BJ (cell line): ENCODE data around the gene WDTC1. TPM values are rescaled to one million over a fixed set of nuclear protein-coding genes. Genes with fewer than 3 reads are reported as not detected.

ENCODE experiments used
- CTCF ChIA-PET: fragments of 350-600 bp; formaldehyde crosslinking; extraction: SDS; loops from one replicate; lab custom pipeline; 2021; ENCODE audit warnings: antibody characterized with exemption, inconsistent platforms; lab: Yijun Ruan, JAX
- POLR2A ChIA-PET: fragments of 300-600 bp; sonication (Branson Sonifier 250); formaldehyde crosslinking; extraction: SDS; loops from one replicate; lab custom pipeline; 2021; ENCODE audit warnings: antibody characterized with exemption; lab: Charles Lee
- DNase-seq: peaks from one replicate; pipeline ENCODE4 v3.0.0-alpha.2; 2011; ENCODE audit warnings: low read depth
- H3K27me3 ChIP-seq: 2 replicates; pipeline ENCODE4 v1.6.0; 2011; ENCODE audit warnings: low read length; ENCODE audit not compliant: control insufficient read depth, insufficient read depth
- H3K36me3 ChIP-seq: 2 replicates; pipeline ENCODE4 v1.5.1; 2011; ENCODE audit warnings: low read length; ENCODE audit not compliant: control insufficient read depth, insufficient read depth
- H3K4me3 ChIP-seq: 2 replicates; pipeline ENCODE4 v1.5.1; 2011; ENCODE audit warnings: low read depth, mild to moderate bottlenecking, control low read depth, low read length
- CTCF ChIP-seq: IDR thresholded peaks from 2 replicates; pipeline ENCODE4 v1.5.1; 2011; ENCODE audit warnings: low read depth, mild to moderate bottlenecking, control low read depth, inconsistent platforms, low read length, moderate library complexity; ENCODE audit not compliant: insufficient read depth
- polyA plus RNA-seq: library from polyadenylated mRNA; depleted of rRNA; stranded (reverse); fragments of >200 nt; gene quantifications from 2 replicates; pipeline ENCODE4 v1.2.3, GENCODE V29; 2011

WDTC1 gene
- polyA plus RNA-seq, 1 experiment: 16.4 TPM

DNA sequence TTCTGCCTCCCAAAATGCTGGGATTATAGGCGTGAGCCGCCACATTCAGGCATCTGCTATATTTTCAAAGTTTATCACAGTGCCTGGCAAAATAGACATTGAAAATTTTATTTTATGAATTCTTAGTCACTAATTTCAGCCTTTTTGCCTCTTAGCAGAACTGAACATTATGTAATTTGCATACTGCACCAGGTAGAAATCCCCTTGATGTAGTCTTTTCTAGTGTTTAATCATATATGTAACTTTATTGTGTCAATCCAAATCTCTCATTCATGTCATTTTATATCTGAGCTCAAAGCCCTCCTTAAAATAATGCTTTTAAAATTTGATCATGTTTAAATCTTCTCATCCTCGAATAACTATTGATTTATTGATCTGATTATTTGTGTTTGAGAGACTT lies 19.2 kb downstream of the WDTC1 start:
- POLR2A ChIA-PET: no interaction called here
- Histone ChIP-seq H3K27me3 (no peaks in the 10 kb centered on the region), H3K4me3 (no peak overlapping the region), H3K36me3 (0 out of 2 replicates have a peak, but pooled peaks cover 1% of the 10 kb centered on the region)
- CTCF ChIA-PET: interaction anchor here (1.1 kb wide), 1 partner anchor 32 kb away, joined by 3 read pairs; no protein-coding TSS in a partner anchor
- no peak for TF ChIP-seq CTCF
- DNase-seq: no peak

GRCh38 chr1:27255136-27255535 lies 20.7 kb downstream of the WDTC1 start:
- no peak for DNase-seq
- no peak overlapping the region for H3K4me3 ChIP-seq
- no peaks in the 10 kb centered on the region for H3K27me3 ChIP-seq
- TF ChIP-seq CTCF: no peak
- H3K36me3 ChIP-seq: 0 out of 2 replicates have a peak, but pooled peaks cover 1% of the 10 kb centered on the region
- ChIA-PET CTCF (interaction anchor here (0.6 to 1.4 kb wide), 2 partner anchors 23 to 1433 kb away, joined by 4 read pairs; no protein-coding TSS in a partner anchor), POLR2A (no interaction called here)

- no peak for DNase-seq
- TF ChIP-seq CTCF: no peak
- CTCF ChIA-PET: interaction anchor here (1.0 to 1.6 kb wide), 5 partner anchors 13 to 155 kb away, joined by 3 to 4 read pairs (median 3); partner anchors contain the start of gene WDTC1
- H3K36me3 ChIP-seq: 0 out of 2 replicates have a peak, but pooled peaks cover 1% of the 10 kb centered on the region
- no peak overlapping the region for H3K4me3 ChIP-seq
- POLR2A ChIA-PET: no interaction called here
- H3K27me3 ChIP-seq: no peaks in the 10 kb centered on the region
Measured at GRCh38 chr1:27257155-27257554, 22.7 kb downstream of the WDTC1 start.

GRCh38 chr1:27258598-27258997 lies 24.2 kb downstream of the WDTC1 start:
- H3K36me3 ChIP-seq: peaks cover 2% of the 10 kb centered on the region; the same call in 1 of the 2 replicates
- CTCF ChIA-PET: interaction anchor here (0.6 to 1.6 kb wide), 6 partner anchors 10 to 414 kb away, joined by 3 to 5 read pairs (median 3); partner anchors contain the start of gene IFI6

DNA sequence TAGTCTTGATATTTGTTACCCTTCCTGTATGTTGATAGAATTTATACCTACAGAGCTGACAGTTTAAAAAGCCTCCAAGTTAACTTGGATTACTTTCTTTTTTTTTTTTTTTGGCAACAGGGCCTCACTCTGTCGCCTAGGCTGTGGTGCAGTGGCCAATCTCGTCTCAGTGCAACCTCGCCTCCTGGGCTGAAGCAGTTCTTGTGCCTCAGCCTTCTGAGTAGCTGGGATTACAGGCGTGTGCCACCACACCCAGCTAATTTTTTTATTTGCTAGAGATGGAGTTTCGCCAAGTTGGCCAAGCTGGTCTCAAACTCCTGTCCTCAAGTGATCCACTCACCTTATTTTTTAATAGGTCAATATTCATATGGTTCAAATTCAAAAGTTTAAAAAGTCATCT lies 32.7 kb downstream of the WDTC1 start:
- DNase-seq: no peak
- peaks cover 1% of the 10 kb centered on the region; the same call in 1 of the 2 replicates for H3K36me3 ChIP-seq
- no peaks in the 10 kb centered on the region for H3K27me3 ChIP-seq
- CTCF ChIA-PET: interaction anchor here (0.6 to 1.7 kb wide), 3 partner anchors 17 to 463 kb away, joined by 3 to 8 read pairs (median 3); no protein-coding TSS in a partner anchor
- no peak for TF ChIP-seq CTCF
- H3K4me3 ChIP-seq: no peak overlapping the region
- POLR2A ChIA-PET: no interaction called here

More at GRCh38 chr1:27258598-27258997, 24.2 kb downstream of the WDTC1 start:
- POLR2A ChIA-PET: no interaction called here
- no peaks in the 10 kb centered on the region for H3K27me3 ChIP-seq
- no peak overlapping the region for H3K4me3 ChIP-seq
- DNase-seq: no peak
- no peak for TF ChIP-seq CTCF
